K562 (cell line): Measurements from ENCODE around the gene LAMB4. TPM values are rescaled to one million over a fixed set of nuclear protein-coding genes. Genes with fewer than 3 reads are reported as not detected.

Experiments used
- ATAC-seq: fragments of 200-7000 bp; cut with Tn5 transposase; 3 replicates; pipeline ENCODE4 v1.9.1; 2020; ENCODE audit warnings: moderate library complexity
- BruUV-seq: library from RNA; stranded (reverse); fragments of 400-500 nt; replicated peaks from 2 replicates; lab custom pipeline; 2021; lab: Mats Ljungman, UMichigan
- CTCF ChIA-PET: fragments of 300-600 bp; formaldehyde crosslinking; extraction: SDS; loops from one replicate; lab custom pipeline; 2021; ENCODE audit warnings: low intra/inter-chr PET ratio; lab: Yijun Ruan, JAX
- POLR2A ChIA-PET: fragments of 300-600, 350-650 bp; sonication (Branson Sonifier 250); formaldehyde crosslinking; extraction: SDS; loops from one replicate; lab custom pipeline; 2021; ENCODE audit warnings: antibody characterized with exemption, inconsistent platforms; lab: Yijun Ruan, JAX
- DNase-seq, 4 experiments: peaks; one replicate each; pipeline versions ENCODE4 v3.0.0 to v3.0.0-alpha.2; 2011 to 2018; ENCODE audit warnings: low spot score in 3 of 4, mixed read lengths in 3 of 4; ENCODE audit errors: extremely low read depth in 1 of 4
- FAIRE-seq: peaks from 2 replicates; lab custom pipeline; 2011; peaks lifted over from hg19 to GRCh38; lab: Jason Lieb, UNC
- H2AFZ ChIP-seq: 2 replicates; pipeline ENCODE4 v1.6.0; 2011; ENCODE audit warnings: low read depth, low read length, control low read depth, inconsistent platforms
- H3K27ac ChIP-seq: fragments of 200-600 bp; 3 replicates; pipeline ENCODE4 v1.8.0; 2011; ENCODE audit warnings: low read depth, mild to moderate bottlenecking, control low read depth, inconsistent platforms, low read length, moderate library complexity, mixed read lengths; ENCODE audit errors: extremely low read depth
- H3K27me3 ChIP-seq, 2 experiments: fragments of 300-600 bp in 1 of 2; 2 replicates in 1 of 2; 3 replicates in 1 of 2; pipeline versions ENCODE4 v1.6.0 to v1.8.0; 2011; ENCODE audit warnings: inconsistent platforms in 2 of 2, low read length in 2 of 2, mild to moderate bottlenecking in 1 of 2, mixed read lengths in 1 of 2, moderate library complexity in 1 of 2; ENCODE audit not compliant: control insufficient read depth in 2 of 2, insufficient read depth in 2 of 2
- H3K36me3 ChIP-seq: fragments of 300-600 bp; 3 replicates; pipeline ENCODE4 v1.8.0; 2011; ENCODE audit warnings: mild to moderate bottlenecking, low read length, inconsistent platforms; ENCODE audit not compliant: control insufficient read depth, insufficient read depth
- H3K4me1 ChIP-seq, 2 experiments: fragments of 200-600 bp in 1 of 2; replicated peaks in 1 of 2; 2 replicates in 1 of 2; 3 replicates in 1 of 2; pipeline versions ENCODE4 v1.5.1 to v1.8.0; 2011; ENCODE audit warnings: inconsistent platforms in 2 of 2, low read length in 2 of 2, mild to moderate bottlenecking in 1 of 2, mixed read lengths in 1 of 2, moderate library complexity in 1 of 2; ENCODE audit not compliant: control insufficient read depth in 2 of 2, insufficient read depth in 2 of 2
- H3K4me2 ChIP-seq: 2 replicates; pipeline ENCODE4 v1.6.1; 2011; ENCODE audit warnings: low read length, control low read depth, inconsistent platforms, mixed read lengths; ENCODE audit not compliant: insufficient read depth
- H3K4me3 ChIP-seq: fragments of 200-600 bp; sonication (generic), shearing (Covaris generic); 2 replicates; pipeline ENCODE4 v1.5.1; 2016; ENCODE audit warnings: control low read depth, inconsistent platforms
- H3K79me2 ChIP-seq: fragments of 200-600 bp; 3 replicates; pipeline ENCODE4 v1.8.0; 2011; ENCODE audit warnings: low read length, inconsistent platforms; ENCODE audit not compliant: control insufficient read depth, insufficient read depth
- H3K9ac ChIP-seq, 2 experiments: 2 replicates each; pipeline versions ENCODE4 v1.6.0 to v1.6.1; 2011; ENCODE audit warnings: low read depth in 2 of 2, low read length in 2 of 2, control low read depth in 1 of 2, inconsistent platforms in 1 of 2, mild to moderate bottlenecking in 1 of 2, mixed read lengths in 1 of 2; ENCODE audit not compliant: insufficient read depth in 1 of 2
- H3K9me1 ChIP-seq: one replicate; pipeline ENCODE4 v1.6.0; 2011; ENCODE audit warnings: inconsistent platforms, mild to moderate bottlenecking, low read length, moderate library complexity; ENCODE audit not compliant: control insufficient read depth, insufficient read depth
- H3K9me3 ChIP-seq: replicated peaks from 2 replicates; pipeline ENCODE4 v1.5.1; 2011; ENCODE audit warnings: low read depth, low read length, inconsistent platforms; ENCODE audit not compliant: control insufficient read depth, insufficient read depth
- H4K20me1 ChIP-seq: replicated peaks from 2 replicates; pipeline ENCODE4 v1.6.1; 2011; ENCODE audit warnings: low read length, inconsistent platforms, mixed read lengths; ENCODE audit not compliant: control insufficient read depth, insufficient read depth
- BRF2 ChIP-seq: IDR thresholded peaks from 3 replicates; pipeline ENCODE4 v1.6.1; 2011; ENCODE audit warnings: borderline replicate concordance, mild to moderate bottlenecking; ENCODE audit not compliant: insufficient read length, insufficient read depth
- DPF2 ChIP-seq: fragments of 450-650 bp; IDR thresholded peaks from 2 replicates; pipeline ENCODE4 v1.6.1; 2016
- TEAD4 ChIP-seq, 2 experiments: sonication (generic) in 1 of 2; formaldehyde crosslinking in 1 of 2; IDR thresholded peaks; 2 replicates each; pipeline versions ENCODE4 v1.6.1 to v1.8.0; 2012 to 2022; ENCODE audit warnings: borderline replicate concordance in 1 of 2, inconsistent platforms in 1 of 2, low read length in 1 of 2, mild to moderate bottlenecking in 1 of 2, missing genetic modification reagents in 1 of 2
- ZNF175 ChIP-seq: fragments of 200-800 bp; sonication (Bioruptor generic); IDR thresholded peaks from 2 replicates; pipeline ENCODE4 v1.6.1; 2016; ENCODE audit warnings: low read depth, mild to moderate bottlenecking, missing genetic modification characterization, missing compliant biosample characterization
- ZNF197 ChIP-seq: fragments of 200-800 bp; sonication (Bioruptor generic); IDR thresholded peaks from 2 replicates; pipeline ENCODE4 v1.6.1; 2016; ENCODE audit warnings: low read depth, missing genetic modification characterization, missing compliant biosample characterization
- WGBS: fragments of 100-300 bp; shearing (Covaris generic); methylation state at CpG from one replicate; pipeline ENCODE4 v1.1.6; 2016; ENCODE audit warnings: low coverage, mixed read lengths; ENCODE audit not compliant: insufficient coverage; ENCODE audit errors: missing lambda C conversion rate; 5-methylcytosine and 5-hydroxymethylcytosine counted together
- in situ Hi-C: fragments of 300-500 bp; cut with MboI; formaldehyde crosslinking; loops from 4 replicates; pipeline ENCODE4 v1.15.0; 2018; ENCODE audit warnings: inconsistent platforms, mixed read lengths
- intact Hi-C: fragments of 100-400 bp; cut with micrococcal nuclease; formaldehyde crosslinking; loops from 2 replicates; pipeline ENCODE4 v1.14.2; 2022
- polyA plus RNA-seq, 8 experiments: library from polyadenylated mRNA; depleted of rRNA in 4 of 8; stranded (reverse) in 5 of 8; unstranded in 3 of 8; fragments of >200 nt; fragmentation: Nextera tagmentation in 2 of 8; fragmentation: Illumina TruSeq in 1 of 8; extraction: Ambion mirVana in 2 of 8; extraction: Trizol in 1 of 8; gene quantifications; 2 replicates each; pipeline versions ENCODE4 v1.2.1 to v1.2.3, GENCODE V29; 2011 to 2014; ENCODE audit warnings: inconsistent platforms in 1 of 8, missing spikeins in 1 of 8
- total RNA-seq, 7 experiments: library from RNA; depleted of rRNA in 6 of 7; stranded (reverse); fragments of >200 nt in 6 of 7; fragmentation: Illumina TruSeq in 2 of 7; extraction: Trizol in 2 of 7; gene quantifications; 2 replicates each; pipeline versions ENCODE4 v1.2.1 to v1.2.3, GENCODE V29; 2011 to 2021; ENCODE audit warnings: low replicate concordance in 1 of 7

LAMB4 gene
- total and polyA plus RNA-seq, 9 of the 15 experiments (the other 6 are each of a cell fraction or from before 2014, with no cell fraction given) = 0.06 to 0.13 (median 0.07) TPM; not detected in 6

GRCh38 chr7:107996072-107996882 is 133.9 kb downstream of the LAMB4 start:
- H3K4me1 ChIP-seq = peaks cover 2 to 37% of the 10 kb centered on the region in 2 experiments
- WGBS = 25% methylated on average over 7 of the region's 7 CpGs

More at GRCh38 chr7:107996072-107996882, 133.9 kb downstream of the LAMB4 start:
- H4K20me1 ChIP-seq = no peaks in the 10 kb centered on the region
- no peak overlapping the region for H3K27ac ChIP-seq
- ChIA-PET POLR2A (interaction anchor here (1.8 to 2.1 kb wide), 2 partner anchors 9 to 13 kb away, joined by 5 to 8 read pairs; no protein-coding TSS in a partner anchor), CTCF (no interaction called here)
- H3K27me3 ChIP-seq = no peaks in the 10 kb centered on the region
- BruUV-seq = no TSS peak
- DNase-seq (no peak), FAIRE-seq (no peak), ATAC-seq (no peak)
- in situ Hi-C loops = no loop called here
- peaks cover 4% of the 10 kb centered on the region; the same call in 1 of the 3 replicates for H3K36me3 ChIP-seq
- intact Hi-C loops = no loop called here
- H3K9me1 ChIP-seq = no peaks in the 10 kb centered on the region
- TF ChIP-seq TEAD4 (IDR thresholded peaks at IDR 0.05; ENCODE audit: low read length) = 0 out of 2 replicates have a peak, but pooled peaks have one; percentile 1
- TF ChIP-seq TEAD4 (CRISPR knock-in tag; IDR thresholded peaks at IDR 0.05; ENCODE audit: borderline replicate concordance) = no peak
- 0 out of 2 replicates have a peak, but pooled peaks have one; percentile 2 for TF ChIP-seq DPF2
- TF ChIP-seq ZNF175 (CRISPR knock-in tag) = peak; percentile 56; the same call in 1 of the 2 replicates
- TF ChIP-seq ZNF197 (CRISPR knock-in tag) = no peak
- TF ChIP-seq BRF2 = no peak
- H3K9me3 ChIP-seq = no peaks in the 10 kb centered on the region; the same call in 1 of the 2 replicates
- no peak overlapping the region for H3K4me2 ChIP-seq
- no peak overlapping the region for H3K9ac ChIP-seq
- H2AFZ ChIP-seq = no peak overlapping the region
- H3K79me2 ChIP-seq = no peaks in the 10 kb centered on the region
- no peak overlapping the region for H3K4me3 ChIP-seq
